AML-193 (cell line): ENCODE measurements around the gene FHAD1.
"Not testable (repeated sequence)": the region's sequence is repeated elsewhere in the genome, so short reads cannot be mapped to it uniquely, and the experiment has no call there.

Source experiments
- DNase-seq, 2 experiments: peaks; one replicate each; lab custom pipeline; 2025; lab: John Stamatoyannopoulos, UW

The FHAD1 gene

DNA sequence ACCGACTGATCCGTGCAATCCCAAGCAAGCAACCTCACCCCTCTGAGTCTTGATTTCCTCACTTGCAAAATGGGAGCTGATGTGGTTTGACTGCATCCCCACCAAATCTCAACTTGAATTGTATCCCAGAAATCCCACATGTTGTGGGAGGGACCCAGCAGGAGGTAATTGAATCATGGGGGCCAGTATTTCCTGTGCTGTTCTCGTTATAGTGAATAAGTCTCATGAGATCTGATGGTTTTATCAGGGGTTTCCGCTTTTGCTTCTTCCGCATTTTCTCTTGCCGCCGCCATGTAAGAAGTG is 58.4 kb downstream of the FHAD1 start:
- DNase-seq: no peak

DNA sequence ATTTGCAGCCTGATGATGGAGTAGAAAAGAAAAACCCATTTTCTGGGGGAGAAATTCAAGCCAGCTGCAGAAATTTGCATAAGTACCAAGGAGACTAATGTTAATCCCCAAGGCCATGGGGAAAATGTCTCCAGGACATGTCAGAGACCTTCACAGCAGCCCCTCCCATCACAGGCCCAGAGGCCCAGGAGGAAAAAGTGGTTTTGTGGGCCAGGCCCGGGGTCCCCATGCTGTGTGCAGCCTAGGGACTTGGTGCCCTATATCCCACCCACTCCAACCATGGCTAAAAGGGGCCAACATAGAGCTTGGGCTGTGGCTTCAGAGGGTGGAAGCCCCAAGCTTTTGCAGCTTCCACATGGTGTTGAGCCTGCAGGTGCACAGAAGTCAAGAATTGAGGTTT is 59.3 kb downstream of the FHAD1 start:
- DNase-seq: not testable (repeated sequence)

DNA sequence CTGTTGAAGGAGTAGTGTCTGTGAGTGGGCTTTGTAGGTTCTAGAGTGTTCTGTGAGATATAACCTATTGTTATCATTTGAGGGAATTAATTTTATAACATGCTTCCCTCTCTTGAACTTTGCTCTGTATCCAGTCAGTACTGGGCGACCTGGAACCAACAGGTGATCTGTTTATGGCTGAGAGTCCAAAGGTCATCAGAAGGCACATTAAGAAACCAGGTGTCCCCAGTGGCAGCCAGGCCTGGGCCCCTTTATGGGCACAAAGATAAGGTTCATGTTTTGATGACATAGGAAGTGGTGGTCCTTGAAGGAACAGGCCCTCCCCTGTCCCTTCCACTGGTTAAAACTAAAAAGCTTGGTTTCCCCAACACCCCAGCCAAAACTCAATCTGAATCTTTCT is 61.1 kb downstream of the FHAD1 start:
- DNase-seq: no peak

DNA sequence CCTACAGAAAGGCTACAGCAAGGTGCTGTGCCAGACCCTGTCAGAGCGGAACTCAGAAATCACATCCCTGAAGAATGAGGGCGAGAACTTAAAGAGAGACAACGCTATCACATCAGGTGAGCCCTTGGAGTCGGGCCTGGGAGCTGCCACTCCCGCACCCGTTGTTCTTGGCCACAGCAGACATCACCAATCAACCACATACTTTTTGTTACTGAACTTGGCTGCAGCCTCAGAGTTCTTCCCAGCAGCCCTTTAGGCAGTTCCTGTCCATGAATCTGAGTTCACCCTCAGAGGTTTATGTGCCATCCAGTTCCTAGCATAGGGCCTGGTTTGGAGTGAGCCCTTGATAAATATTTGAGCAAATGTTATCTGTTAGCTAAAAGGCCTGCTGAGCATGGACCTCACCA is 61.6 kb downstream of the FHAD1 start:
- DNase-seq: no peak

DNA sequence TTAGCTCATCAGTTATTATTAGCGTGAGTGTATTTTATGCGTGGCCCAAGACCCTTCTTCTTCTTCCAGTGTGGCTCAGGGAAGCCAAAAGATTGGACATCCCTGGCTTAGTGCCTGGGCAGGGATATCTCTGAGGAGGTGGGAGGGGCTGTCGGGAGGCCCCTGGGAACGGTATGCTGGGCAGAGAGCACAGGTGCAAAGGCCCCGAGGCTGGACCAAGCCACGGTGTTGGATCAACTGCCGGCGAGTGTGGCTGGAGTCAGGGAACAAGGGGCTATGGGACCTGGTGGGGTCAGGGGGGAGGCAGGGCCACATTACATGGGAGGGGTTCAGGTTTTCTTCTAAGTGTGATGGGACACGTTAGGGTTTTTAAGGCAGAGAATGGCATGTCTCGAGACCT is 62.7 kb downstream of the FHAD1 start:
- DNase-seq: no peak

DNA sequence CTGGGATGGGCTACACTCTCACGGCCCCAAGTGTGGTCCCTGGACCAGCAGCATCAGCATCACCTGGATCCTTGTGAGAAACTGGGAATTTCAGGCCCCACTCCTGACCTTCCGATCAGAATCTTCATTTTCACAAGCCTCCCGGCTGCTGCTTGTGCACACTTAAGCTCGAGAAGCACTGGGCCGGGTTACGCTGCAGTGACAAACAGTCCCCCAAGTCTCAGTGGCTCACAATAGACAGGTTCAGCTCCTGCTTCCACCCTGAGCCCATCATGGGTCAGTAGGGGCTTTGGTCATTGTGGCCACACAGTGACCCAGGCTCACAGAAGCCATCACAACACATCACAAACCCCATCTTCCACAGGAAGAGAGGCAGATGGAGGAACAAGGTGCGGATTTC is 63.5 kb downstream of the FHAD1 start:
- no peak for DNase-seq

DNA sequence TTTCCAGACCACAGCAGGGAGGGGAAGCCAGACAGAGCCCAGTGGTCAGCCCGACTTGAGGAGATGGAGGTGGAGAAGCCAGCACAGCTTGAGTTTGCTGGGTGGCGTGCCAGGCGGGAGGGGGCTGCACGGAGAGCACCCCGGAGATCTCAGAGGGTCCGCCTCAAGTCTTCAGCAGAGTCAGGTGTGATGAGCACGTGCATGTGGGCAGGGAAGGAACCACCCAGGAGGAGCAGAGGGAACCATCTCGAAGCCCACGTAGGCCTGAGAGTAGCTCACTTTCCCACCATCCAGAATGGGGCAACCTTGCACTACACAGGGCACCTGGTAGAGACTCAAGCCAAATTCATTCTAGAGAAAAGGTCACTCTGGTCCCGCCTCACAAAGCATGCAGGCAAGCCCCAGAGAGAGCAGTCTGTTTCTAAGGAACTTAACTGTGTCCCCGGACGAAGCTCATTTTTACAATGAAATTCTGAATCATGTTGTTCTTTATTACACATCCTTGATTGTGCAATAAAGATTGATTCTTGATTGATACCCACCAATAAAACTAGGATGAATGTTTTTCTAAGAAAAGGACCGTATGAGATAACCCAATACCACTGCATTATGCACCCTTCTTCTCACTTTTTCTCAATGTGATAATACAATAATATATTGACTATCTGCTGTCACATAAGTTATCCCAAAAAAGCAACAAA is 64.2 kb downstream of the FHAD1 start:
- DNase-seq: no peak

DNA sequence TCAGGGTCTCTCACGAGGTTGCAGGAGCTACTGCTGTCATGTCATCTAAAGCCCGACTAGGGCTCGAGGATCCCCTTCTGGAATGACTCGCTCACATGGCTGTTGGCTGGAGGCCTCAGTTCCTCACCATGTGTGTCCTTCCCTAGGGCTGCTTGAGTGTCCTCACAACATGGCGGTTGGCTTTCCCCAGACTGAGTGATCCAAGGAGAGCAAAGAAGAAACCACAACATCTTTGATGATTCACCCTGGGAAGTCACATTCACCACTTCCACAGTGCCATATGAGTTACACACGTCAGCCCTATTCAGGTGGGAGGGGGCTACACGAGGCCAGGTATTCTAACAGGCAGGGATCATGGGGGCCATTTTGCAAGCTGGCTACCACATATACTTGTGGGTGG is 64.9 kb downstream of the FHAD1 start:
- no peak for DNase-seq

DNA sequence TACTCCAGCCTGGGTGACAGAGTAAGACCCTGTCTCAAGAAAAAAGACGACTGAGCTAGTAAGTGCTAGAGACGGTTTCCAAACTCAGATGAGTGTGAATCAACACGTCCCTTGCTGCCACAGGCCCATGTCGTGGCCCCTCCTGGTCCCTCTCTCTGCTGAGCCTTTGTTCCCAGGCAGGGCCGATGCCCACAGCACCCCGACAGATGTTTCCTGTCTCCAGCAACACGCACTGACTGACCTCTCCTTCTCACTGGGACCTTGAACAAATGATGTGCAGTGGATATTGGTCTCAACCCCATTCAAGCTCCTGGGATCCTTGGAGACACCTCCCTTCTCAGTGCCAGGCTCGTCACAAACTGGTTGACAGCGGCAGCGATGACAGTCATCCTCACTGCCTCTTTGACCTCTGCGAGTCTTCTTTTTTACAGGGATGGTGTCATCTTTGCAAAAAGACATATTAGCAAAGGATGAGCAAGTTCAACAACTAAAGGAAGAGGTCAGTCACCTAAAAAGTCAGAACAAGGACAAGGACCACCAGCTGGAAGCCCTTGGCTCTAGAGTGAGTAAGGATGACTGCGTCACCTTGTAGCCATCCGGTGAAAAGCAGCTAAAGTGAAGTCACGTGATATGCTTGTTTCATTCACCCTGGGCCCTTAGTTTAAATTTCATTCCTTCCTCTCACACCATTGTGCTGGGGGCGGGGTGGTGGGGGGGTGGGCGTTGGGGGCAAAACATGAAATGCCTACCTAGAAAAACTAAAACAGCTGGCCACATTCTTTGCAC is 65.8 kb downstream of the FHAD1 start:
- no peak for DNase-seq

DNA sequence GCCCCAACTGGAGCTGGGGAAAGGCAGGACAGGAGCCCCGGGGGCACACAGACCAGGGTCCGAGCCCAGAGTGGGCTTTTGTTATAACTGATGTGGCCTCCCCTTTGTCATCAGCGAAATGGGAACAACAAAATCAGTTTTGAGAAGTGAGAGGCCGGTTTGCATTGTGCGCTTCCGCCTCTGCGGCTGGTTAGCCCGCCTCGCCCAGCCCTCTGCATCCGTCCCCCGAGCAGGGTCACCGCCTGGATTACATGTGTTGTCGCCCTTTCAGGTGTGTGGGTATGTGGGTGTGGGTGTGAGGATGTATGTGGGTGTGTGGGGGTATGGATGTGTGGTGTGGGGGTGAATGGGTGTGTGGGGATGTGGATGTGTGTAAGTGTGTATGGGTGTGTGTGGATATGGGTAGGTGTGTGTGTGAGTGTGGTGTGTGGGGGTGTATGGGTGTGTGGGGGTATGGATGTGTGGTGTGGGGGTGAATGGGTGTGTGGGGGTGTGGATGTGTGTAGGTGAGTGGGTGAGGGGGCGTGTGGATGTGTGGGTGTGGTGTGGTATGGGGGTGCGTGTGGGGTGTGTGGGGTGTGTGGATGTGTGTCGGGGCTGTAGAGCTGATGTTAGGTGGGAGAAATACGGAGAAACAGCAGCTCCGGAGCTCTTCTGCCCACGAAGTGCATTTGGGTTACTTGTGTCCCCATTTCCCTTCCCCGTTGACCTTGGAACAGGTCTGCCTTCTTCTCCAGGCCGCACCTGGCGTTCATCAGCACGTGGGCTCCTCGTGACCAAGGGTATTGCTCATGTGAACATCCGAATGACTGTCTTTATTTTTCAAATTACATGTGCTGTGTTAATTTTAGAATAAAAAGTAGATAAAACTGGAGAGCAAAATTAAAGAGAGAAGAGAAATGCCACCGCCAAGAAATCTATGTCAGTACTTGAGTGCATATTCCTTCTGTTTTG is 67.6 kb downstream of the FHAD1 start:
- DNase-seq: no peak

DNA sequence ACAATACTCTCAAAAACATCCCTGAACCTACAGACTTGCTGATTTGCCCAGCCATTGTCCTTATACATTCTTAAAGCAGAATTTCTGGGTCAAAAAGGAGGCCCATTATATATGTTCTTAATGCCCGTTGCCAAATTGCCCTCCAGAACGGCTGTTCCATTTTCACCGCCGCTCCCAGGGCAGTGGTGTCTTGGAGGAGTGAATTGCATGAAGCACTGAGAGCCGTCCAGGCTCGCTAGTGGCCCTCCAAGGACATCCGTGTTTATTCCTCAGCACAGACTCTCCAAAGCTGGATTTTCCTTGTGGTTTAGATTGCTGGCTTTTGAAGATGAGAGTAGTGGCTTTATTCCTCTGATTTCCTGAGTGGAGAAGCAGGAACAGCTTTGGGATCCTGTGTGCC is 68.8 kb downstream of the FHAD1 start:
- DNase-seq: no peak

DNA sequence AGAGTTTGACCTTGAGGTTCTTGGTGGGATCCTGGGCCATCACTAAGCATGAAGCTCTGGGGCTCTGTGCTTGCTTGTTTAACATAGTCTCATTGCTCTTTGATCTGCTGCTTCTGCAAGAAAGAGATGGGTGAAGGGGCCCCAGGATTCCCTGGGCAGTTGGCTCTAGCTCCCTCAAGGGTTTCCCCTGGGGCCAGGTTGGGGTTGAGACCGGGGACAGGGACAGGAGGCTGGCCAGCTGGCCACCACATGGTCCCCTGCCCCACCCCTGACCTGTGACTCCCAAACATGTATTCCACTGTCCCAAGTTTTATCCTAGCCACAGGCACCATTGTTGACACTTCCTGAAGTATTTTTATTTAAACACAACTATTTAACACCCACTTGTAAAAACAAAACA is 69.5 kb downstream of the FHAD1 start:
- no peak for DNase-seq

DNA sequence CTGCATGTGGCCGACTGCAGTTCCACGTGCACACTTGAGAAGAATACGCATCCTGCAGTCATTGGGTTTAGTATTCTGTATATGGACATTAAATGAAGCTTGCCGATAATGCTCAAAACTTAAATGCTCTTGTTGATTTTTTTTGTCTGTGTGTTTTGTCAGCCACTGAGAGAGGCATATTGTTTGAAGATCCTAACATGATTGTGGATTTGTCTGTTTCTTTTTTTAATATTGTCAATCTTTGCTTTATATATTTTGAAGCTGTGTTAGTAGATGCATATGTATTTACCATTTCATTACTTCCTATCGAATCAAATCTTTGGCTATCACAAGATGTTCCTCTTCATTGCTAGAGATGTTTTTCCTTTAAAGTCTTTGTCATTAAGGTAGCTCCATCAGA is 73.2 kb downstream of the FHAD1 start:
- DNase-seq: no peak

DNA sequence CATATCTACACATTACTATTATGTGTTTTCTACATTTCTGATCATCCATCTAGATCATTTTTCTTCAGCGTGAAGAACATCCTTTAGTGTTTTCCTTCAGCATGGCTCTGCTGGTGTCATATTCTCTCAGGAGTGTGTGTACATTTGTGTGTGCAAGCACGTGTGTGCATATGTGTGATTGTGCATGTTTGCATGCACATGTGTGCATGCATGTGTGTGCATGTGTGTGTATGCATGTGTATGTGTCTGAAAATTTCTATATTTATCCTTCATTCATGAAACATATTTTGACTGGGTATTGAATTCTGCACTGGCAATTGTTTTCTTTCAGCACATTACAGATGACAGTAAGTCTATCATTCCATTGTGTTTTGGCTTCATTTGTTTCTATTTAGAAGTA is 74.6 kb downstream of the FHAD1 start:
- DNase-seq: no peak

DNA sequence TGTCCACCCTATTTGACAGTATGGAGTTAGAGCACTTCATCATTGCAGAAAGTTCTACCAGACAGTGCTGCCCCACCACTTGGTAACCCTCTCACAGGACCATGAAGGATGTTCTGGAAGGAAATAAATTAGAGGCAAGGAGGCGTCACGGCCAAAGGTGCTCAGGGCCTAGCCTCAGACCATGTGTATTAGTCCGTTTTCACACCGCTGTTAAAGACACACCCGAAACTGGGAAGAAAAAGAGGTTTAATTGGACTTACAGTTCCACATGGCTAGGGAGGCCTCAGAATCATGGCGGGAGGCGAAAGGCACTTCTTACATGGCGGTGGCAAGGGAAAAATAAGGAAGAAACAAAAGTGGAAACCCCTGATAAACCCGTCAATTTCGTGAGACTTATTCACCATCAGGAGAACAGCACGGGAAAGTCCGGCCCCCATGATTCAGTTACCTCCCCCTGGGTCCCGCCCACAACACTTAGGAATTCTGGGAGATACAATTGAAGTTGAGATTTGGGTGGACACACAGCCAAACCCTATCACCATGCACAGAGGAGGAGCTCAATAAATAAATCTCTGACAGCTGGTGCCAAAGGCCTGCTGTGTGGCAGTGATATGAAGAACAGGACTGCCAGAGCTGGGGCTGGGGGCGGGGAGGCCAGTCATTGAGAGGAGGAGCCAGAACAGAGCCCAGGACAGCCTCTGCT is 75.8 kb downstream of the FHAD1 start:
- no peak for DNase-seq

DNA sequence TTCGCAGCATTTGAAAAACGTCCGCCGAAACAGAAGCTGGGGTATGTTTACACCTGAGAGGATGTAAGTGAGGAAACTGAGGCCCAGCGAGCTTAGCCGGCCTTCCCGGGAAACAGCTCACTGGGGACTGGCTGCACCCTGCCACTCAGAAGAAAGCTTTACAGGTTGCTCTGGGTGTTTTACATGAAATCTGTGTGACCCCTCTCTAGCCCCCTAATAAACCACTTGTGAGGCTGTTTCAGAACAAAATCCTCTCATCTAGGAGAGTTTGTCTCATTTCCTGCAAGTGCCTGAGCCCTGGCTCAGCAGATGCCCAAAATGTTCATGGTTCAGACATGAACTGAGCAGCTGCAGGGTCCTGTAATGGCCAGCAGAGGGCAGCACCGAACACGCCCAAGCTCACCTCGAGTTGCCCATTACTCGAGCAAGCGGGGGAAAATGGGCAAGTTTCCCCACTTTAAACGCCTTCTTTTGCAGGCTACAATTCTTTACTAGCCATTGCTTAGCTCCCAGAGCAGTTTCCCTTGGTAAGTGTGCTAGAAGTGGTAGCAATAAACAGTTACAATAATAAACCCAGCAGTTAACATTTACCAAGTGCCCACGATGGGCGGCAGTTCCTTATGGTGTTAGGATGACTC is 76.4 kb downstream of the FHAD1 start:
- peak; percentile 54 for DNase-seq

DNA sequence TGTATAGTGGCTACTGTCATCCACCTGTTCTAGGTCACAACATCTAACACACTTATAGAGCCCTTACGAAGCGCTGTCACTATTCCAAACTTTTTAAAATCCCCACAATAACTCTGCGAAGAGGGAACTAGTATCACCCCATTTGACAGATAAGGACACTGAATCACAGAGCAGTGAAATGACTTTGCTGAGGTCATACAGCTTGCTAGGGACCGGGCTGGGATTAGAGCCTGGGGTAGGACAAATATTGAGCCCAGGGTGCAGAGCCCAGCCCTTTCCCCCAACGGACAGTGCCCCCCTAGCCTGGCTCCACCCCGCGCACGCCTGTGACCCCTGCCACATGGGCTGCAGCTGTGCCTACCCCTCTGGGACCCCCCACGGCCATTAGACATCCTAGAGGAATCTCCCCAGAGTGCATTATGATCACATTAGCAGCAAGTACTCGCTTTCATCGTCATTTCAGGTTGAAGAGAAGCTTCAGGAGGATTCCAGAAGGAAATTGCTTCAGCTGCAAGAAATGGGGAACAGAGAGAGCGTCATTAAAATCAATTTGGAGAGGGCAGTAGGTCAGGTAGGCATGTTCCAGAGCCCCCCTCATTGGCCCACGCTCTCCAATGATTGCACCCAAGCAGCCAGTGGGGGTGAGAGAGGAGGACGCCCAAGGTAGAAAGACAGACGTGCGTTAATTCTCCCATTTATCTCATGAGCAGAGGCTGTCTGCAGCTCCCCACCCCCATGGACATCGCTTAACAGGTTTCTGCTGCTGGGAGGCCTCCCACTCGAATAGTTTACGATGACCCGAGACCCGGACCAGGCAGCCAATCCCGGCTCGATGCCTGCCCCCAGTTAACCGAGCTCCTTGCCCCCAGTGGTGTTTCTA is 77.2 kb downstream of the FHAD1 start:
- no peak for DNase-seq

DNA sequence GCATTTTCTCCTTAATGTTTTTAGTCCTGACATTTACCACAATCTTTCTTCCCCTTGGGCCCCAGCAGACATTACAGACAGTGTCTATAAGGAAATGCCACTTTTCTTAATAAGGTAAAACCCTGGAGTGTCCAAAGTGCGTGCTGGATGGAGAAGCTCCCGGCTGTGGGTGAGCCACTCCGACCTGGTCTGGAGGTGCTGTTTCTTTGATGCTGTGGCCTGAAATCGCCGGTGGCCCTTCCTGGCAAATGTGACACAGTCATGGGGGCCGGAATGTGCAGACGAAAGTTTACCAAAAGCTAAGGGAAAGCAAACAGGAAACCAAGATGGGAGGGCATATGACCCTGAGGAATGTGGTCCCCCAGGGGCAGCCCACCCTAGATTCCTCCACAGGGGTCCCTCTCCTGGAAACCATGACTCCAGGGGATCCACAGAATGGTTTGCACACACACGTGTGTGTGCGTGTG is 77.9 kb downstream of the FHAD1 start:
- no peak for DNase-seq

DNA sequence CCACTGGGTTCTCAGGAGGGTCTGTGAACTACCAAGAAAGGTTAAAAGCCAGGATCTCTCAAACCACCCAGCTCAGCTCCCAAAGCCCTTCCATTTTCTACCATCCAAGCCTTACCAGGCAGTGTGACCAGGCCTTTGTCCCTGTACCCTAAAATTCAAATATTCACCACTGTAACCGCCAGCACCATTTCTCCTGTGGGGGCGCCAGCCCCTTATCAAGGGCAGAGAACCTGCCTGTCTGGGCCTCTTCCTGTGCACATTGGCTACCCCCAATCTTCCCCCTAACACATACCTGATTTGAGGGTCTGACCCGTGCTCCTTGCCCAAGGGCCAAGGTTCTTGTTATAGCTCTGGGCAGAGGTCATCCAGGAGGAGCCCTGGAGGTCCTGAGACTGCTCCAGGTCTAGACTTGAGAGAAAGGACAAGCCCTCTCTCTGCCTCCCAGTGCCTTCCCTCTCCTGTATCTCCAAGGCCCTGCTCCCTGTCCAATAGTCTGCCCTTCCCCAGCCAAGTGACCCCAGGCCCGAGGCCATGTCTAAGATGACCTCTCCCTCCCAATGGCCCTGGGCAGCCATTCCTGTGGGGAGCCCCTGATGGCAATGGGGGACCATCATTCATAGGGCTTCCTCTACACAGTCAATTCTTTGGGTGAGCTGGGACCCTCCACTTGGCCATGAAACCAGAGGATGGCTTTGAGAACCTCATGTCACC is 78.5 kb downstream of the FHAD1 start:
- no peak for DNase-seq
